ENCODE results near the gene ZNF215.

GRCh38 chr11:6920702-6921101, 5.5 kb upstream of the ZNF215 start, which contains the start of gene OR2D3:
- TF ChIP-seq, protein P1, sequence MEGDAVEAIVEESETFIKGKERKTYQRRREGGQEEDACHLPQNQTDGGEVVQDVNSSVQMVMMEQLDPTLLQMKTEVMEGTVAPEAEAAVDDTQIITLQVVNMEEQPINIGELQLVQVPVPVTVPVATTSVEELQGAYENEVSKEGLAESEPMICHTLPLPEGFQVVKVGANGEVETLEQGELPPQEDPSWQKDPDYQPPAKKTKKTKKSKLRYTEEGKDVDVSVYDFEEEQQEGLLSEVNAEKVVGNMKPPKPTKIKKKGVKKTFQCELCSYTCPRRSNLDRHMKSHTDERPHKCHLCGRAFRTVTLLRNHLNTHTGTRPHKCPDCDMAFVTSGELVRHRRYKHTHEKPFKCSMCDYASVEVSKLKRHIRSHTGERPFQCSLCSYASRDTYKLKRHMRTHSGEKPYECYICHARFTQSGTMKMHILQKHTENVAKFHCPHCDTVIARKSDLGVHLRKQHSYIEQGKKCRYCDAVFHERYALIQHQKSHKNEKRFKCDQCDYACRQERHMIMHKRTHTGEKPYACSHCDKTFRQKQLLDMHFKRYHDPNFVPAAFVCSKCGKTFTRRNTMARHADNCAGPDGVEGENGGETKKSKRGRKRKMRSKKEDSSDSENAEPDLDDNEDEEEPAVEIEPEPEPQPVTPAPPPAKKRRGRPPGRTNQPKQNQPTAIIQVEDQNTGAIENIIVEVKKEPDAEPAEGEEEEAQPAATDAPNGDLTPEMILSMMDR (IDR thresholded peaks at IDR 0.05; ENCODE audit: borderline replicate concordance, extremely low read depth, low read length, poor library complexity, severe bottlenecking), result no peak
- no peak for TF ChIP-seq EZH2 (IDR thresholded peaks at IDR 0.05; ENCODE audit: borderline replicate concordance, low read depth, low read length, severe bottlenecking)

Data from DND-41 (cell line).